ENCODE results near the gene RASSF3. TPM values are rescaled to one million over a fixed set of nuclear protein-coding genes. Genes with fewer than 3 reads are reported as not detected.

The RASSF3 gene
- total and polyA plus RNA-seq, 10 of the 15 experiments (the other 5 are each of a cell fraction or from before 2014, with no cell fraction given): 6.9 to 62.4 (median 30.3) TPM

DNA sequence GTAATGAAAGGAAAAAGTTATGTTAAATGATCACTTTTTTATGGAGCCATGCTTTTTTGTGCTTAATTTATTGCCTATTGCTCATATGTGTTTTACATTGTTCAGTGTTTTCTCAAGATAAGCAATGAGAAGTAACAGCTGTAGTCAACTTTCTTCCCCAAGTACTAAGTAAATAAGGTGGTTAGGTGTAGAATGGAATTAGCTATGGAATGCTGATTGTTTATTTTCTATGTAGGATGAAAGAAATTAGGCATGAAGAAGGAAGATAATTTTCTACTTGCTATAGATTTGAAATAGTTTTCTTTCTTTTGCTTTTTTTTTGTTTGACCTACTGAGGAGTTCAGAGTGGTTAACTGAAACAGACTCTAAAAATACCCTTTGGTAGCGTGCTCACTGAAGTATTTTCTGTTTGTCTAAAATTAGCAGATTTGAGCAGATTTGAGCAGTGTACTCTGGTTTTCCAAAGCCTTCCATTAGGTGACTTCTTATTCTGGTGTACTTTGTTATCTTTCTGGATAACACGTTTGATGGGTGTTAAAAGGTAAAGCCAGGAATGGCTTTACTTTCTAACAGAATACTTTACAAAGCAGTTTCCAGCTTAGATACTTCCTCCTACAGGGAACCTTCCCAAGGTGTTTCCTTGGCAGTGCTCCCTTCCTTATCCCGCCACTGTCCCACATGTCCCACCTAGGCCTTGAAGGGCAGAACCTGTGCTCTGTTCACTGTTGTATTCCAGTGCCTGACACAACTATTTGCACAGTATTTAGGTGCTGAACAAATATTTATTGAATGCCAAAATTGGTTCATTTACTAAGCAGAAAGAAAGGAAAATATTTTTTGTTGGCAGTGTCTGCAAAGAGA, 56.0 kb downstream of the RASSF3 start (continued):
- no peak for TF ChIP-seq RELA (IDR thresholded peaks at IDR 0.05; ENCODE audit: borderline replicate concordance, partially characterized antibody)
- no peak for TF ChIP-seq POLR2AphosphoS5 (IDR thresholded peaks at IDR 0.05; ENCODE audit: low read length)
- peak; percentile 43 to 53; a peak in 1 of 4 replicates for TF ChIP-seq IKZF2 (IDR thresholded peaks at IDR 0.05)
- peak; percentile 52; the same call in 1 of the 2 replicates for TF ChIP-seq IKZF1 (conservative IDR thresholded peaks at IDR 0.05)
- no peak for TF ChIP-seq IRF4 (IDR thresholded peaks at IDR 0.05; ENCODE audit: low read depth, low read length)
- 0 out of 2 replicates have a peak, but pooled peaks have one; percentile 39 for TF ChIP-seq CBX5 (IDR thresholded peaks at IDR 0.05; ENCODE audit: low read depth)
- peak; percentile 15; the same call in 1 of the 2 replicates for TF ChIP-seq JUNB (IDR thresholded peaks at IDR 0.05)
- TF ChIP-seq SRF (IDR thresholded peaks at IDR 0.05; ENCODE audit: low read depth in 2 of 2, low read length in 2 of 2): no peak

DNA sequence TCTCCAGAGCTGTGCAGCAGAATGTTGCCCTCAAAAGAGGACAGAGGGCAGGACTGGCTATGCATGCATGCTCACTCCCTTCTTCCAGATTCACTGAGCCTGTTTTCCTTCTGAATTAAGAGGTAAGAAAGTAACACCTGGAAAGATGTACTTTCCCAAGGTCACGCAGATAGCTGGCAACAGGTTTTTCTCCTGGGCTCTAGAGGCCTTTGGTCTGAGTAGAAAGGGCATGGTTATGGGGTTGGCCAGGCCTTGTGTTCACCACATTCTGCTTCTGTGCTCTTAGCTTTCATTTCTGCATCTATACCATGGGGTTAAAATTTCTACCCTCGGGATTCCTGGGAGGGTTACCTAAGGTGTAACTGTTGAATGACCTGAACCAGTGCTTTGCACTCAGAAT, 57.5 kb downstream of the RASSF3 start:
- intact Hi-C loops (cut with micrococcal nuclease; ENCODE audit: unreplicated experiment) (loop anchor here (2.0 to 5.0 kb wide), 2 partner anchors 47 to 55 kb away; partner anchors contain the start of gene RASSF3), in situ Hi-C loops (cut with MboI) (no loop called here)
- peaks cover 94% of the 10 kb centered on the region for H3K79me2 ChIP-seq (ENCODE audit: control insufficient read depth, insufficient read depth, low read length)
- H3K27ac ChIP-seq (ENCODE audit: control insufficient read depth, insufficient read depth): peak overlapping the region; percentile 91
- H3K9me3 ChIP-seq (replicated peaks; ENCODE audit: control insufficient read depth, insufficient read depth, low read length): no peaks in the 10 kb centered on the region
- CTCF ChIA-PET: interaction anchor here (0.7 to 2.1 kb wide), 9 partner anchors 9 to 118 kb away, joined by 3 to 7 read pairs (median 4); no protein-coding TSS in a partner anchor
- WGBS (ENCODE audit: insufficient coverage, insufficient replicate concordance, low lambda C conversion rate, missing lambda C conversion rate): 15% methylated on average over 2 of the region's 2 CpGs
- DNase-seq (ENCODE audit: low read depth, low spot score) (no peak), FAIRE-seq (no peak), ATAC-seq (no peak)
- peak overlapping the region; percentile 80 for H3K4me2 ChIP-seq (ENCODE audit: control insufficient read depth, insufficient read depth)
- SMC1A ChIA-PET (ENCODE audit: uncharacterized antibody, unreplicated experiment): interaction anchor here (0.8 to 7.6 kb wide), 9 partner anchors 11 to 58 kb away, joined by 3 to 62 read pairs (median 12); partner anchors contain the start of gene RASSF3
- RAD21 ChIA-PET (ENCODE audit: unreplicated experiment): interaction anchor here (1.2 to 2.4 kb wide), 6 partner anchors 14 to 216 kb away, joined by 4 to 19 read pairs (median 5); partner anchors contain the start of gene RASSF3
- POLR2A ChIA-PET: interaction anchor here (0.7 to 3.1 kb wide), 11 partner anchors 10 to 59 kb away, joined by 3 to 13 read pairs (median 6); no protein-coding TSS in a partner anchor
- TF ChIP-seq POLR2AphosphoS5 (IDR thresholded peaks at IDR 0.05; ENCODE audit: low read length) (no peak), RFX5 (IDR thresholded peaks at IDR 0.05; ENCODE audit: low read depth, low read length) (no peak), RBBP5 (conservative IDR thresholded peaks at IDR 0.05) (no peak), TCF3 (IDR thresholded peaks at IDR 0.05; ENCODE audit: borderline replicate concordance, insufficient read depth, low read depth, low read length) (no peak), YBX1 (IDR thresholded peaks at IDR 0.05) (no peak), FOXM1 (IDR thresholded peaks at IDR 0.05; ENCODE audit: low read depth, low read length) (no peak), POLR2AphosphoS2 (IDR thresholded peaks at IDR 0.05; ENCODE audit: low read depth, low read length) (no peak), NFXL1 (IDR thresholded peaks at IDR 0.05; ENCODE audit: borderline replicate concordance) (no peak), HDAC2 (IDR thresholded peaks at IDR 0.05) (no peak), NBN (IDR thresholded peaks at IDR 0.05) (no peak), POU2F2 (IDR thresholded peaks at IDR 0.05; ENCODE audit: borderline replicate concordance, low read depth, low read length) (no peak), CREB1 (IDR thresholded peaks at IDR 0.05; ENCODE audit: low read depth) (no peak), FOS (IDR thresholded peaks at IDR 0.05; ENCODE audit: borderline replicate concordance, extremely low read depth, insufficient read length) (no peak), RCOR1 (conservative IDR thresholded peaks at IDR 0.05; ENCODE audit: low read depth, low read length) (no peak), SP1 (IDR thresholded peaks at IDR 0.05; ENCODE audit: low read depth, low read length) (no peak)
- TF ChIP-seq, protein P1, sequence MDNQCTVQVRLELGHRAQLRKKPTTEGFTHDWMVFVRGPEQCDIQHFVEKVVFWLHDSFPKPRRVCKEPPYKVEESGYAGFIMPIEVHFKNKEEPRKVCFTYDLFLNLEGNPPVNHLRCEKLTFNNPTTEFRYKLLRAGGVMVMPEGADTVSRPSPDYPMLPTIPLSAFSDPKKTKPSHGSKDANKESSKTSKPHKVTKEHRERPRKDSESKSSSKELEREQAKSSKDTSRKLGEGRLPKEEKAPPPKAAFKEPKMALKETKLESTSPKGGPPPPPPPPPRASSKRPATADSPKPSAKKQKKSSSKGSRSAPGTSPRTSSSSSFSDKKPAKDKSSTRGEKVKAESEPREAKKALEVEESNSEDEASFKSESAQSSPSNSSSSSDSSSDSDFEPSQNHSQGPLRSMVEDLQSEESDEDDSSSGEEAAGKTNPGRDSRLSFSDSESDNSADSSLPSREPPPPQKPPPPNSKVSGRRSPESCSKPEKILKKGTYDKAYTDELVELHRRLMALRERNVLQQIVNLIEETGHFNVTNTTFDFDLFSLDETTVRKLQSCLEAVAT (IDR thresholded peaks at IDR 0.05): no peak
- no peaks in the 10 kb centered on the region for H4K20me1 ChIP-seq (ENCODE audit: control insufficient read depth, insufficient read depth)
- no TSS peak for BruUV-seq (replicated peaks)
- peak overlapping the region; percentile 50 for H3K9ac ChIP-seq (ENCODE audit: control insufficient read depth, insufficient read depth, low read length)
- H3K4me3 ChIP-seq: peak overlapping the region; percentile 15; the same call in 1 of the 2 replicates
- peaks cover 72% of the 10 kb centered on the region for H3K4me1 ChIP-seq (ENCODE audit: control insufficient read depth, insufficient read depth, low read length)
- H2AFZ ChIP-seq (ENCODE audit: control insufficient read depth, low read depth, low read length): no peak overlapping the region
- H3K36me3 ChIP-seq (ENCODE audit: control insufficient read depth in 2 of 2, insufficient read depth in 2 of 2, low read length in 1 of 2): no peaks in the 10 kb centered on the region; a peak in 2 of 4 replicates
- no peaks in the 10 kb centered on the region for H3K27me3 ChIP-seq (replicated peaks in 1 of 2; ENCODE audit: control insufficient read depth in 2 of 2, insufficient read depth in 2 of 2, low read length in 1 of 2)
